Astrocyte (in vitro differentiated cells and primary cell): ENCODE results near the gene PSMB11.

ENCODE experiments used
- EZH2 ChIP-seq: IDR thresholded peaks from 2 replicates; pipeline ENCODE4 v1.6.1; 2012; ENCODE audit warnings: mild to moderate bottlenecking, low read length, inconsistent platforms; ENCODE audit not compliant: insufficient read depth
- TF ChIP-seq, protein P1 (sequence below): IDR thresholded peaks from 2 replicates; pipeline ENCODE4 v1.5.1; 2011; ENCODE audit warnings: low read depth, mild to moderate bottlenecking, inconsistent platforms, low read length, moderate library complexity; ENCODE audit not compliant: insufficient read depth

GRCh38 chr14:23009939-23010726 is 31.9 kb upstream of the PSMB11 start, which contains the start of gene C14orf93:
- TF ChIP-seq, protein P1, sequence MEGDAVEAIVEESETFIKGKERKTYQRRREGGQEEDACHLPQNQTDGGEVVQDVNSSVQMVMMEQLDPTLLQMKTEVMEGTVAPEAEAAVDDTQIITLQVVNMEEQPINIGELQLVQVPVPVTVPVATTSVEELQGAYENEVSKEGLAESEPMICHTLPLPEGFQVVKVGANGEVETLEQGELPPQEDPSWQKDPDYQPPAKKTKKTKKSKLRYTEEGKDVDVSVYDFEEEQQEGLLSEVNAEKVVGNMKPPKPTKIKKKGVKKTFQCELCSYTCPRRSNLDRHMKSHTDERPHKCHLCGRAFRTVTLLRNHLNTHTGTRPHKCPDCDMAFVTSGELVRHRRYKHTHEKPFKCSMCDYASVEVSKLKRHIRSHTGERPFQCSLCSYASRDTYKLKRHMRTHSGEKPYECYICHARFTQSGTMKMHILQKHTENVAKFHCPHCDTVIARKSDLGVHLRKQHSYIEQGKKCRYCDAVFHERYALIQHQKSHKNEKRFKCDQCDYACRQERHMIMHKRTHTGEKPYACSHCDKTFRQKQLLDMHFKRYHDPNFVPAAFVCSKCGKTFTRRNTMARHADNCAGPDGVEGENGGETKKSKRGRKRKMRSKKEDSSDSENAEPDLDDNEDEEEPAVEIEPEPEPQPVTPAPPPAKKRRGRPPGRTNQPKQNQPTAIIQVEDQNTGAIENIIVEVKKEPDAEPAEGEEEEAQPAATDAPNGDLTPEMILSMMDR: no peak
- no peak for TF ChIP-seq EZH2
